ENCODE measurements around the gene MEPCE.

MEPCE gene

DNA sequence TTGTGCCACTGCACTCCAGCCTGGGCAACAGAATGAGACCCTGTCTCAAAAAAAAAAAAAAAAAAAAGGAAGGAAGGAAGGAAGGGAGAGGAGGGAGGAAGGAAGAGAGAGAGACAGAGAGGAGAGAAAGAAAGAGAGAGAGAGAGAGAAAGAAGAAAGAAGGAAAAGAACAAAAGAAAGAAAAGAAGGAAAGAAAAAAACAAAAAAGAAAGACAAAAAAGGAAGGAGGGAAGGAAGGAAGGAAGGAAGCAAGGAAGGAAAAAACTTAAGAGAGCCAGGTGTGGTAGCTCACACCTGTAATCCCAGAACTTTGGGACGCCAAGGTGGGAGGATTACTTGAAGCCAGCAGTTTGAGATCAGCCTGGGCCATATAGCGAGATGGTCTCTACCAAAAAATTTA is 35.2 kb downstream of the MEPCE start:
- TF ChIP-seq, protein P1, sequence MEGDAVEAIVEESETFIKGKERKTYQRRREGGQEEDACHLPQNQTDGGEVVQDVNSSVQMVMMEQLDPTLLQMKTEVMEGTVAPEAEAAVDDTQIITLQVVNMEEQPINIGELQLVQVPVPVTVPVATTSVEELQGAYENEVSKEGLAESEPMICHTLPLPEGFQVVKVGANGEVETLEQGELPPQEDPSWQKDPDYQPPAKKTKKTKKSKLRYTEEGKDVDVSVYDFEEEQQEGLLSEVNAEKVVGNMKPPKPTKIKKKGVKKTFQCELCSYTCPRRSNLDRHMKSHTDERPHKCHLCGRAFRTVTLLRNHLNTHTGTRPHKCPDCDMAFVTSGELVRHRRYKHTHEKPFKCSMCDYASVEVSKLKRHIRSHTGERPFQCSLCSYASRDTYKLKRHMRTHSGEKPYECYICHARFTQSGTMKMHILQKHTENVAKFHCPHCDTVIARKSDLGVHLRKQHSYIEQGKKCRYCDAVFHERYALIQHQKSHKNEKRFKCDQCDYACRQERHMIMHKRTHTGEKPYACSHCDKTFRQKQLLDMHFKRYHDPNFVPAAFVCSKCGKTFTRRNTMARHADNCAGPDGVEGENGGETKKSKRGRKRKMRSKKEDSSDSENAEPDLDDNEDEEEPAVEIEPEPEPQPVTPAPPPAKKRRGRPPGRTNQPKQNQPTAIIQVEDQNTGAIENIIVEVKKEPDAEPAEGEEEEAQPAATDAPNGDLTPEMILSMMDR (IDR thresholded peaks at IDR 0.05; ENCODE audit: low read depth, low read length, missing control alignments), result no peak
- in situ Hi-C loops (cut with HindIII; ENCODE audit: low sequenced_read_pairs), result no loop called here
- DNase-seq (ENCODE audit: low read depth), result no peak

DNA sequence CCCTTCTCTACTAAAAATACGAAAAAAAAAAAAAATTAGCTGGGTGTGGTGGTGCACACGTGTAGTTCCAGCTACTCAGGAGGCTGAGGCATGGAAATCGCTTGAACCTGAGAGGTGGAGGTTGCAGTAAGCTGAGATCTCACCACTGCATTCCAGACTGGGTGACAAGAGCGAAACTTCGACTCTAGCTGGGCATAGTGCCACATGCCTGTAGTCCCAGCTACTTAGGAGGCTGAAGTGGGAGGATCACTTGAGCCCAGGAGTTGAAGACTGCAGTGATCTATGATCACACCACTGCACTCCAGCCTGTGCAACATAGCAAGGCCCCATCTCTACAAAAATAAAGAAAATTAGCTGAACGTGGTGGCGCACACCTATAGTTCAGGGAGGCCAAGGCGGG is 35.7 kb downstream of the MEPCE start:
- TF ChIP-seq, protein P1 (IDR thresholded peaks at IDR 0.05; ENCODE audit: low read depth, low read length, missing control alignments), result no peak
- in situ Hi-C loops (cut with HindIII; ENCODE audit: low sequenced_read_pairs), result no loop called here
- DNase-seq (ENCODE audit: low read depth), result no peak
- H3K4me3 ChIP-seq (ENCODE audit: low read depth, low read length), result no peak overlapping the region

More for the DNA sequence above, 35.2 kb downstream of the MEPCE start:
- no peak overlapping the region for H3K4me3 ChIP-seq (ENCODE audit: low read depth, low read length)

DNA sequence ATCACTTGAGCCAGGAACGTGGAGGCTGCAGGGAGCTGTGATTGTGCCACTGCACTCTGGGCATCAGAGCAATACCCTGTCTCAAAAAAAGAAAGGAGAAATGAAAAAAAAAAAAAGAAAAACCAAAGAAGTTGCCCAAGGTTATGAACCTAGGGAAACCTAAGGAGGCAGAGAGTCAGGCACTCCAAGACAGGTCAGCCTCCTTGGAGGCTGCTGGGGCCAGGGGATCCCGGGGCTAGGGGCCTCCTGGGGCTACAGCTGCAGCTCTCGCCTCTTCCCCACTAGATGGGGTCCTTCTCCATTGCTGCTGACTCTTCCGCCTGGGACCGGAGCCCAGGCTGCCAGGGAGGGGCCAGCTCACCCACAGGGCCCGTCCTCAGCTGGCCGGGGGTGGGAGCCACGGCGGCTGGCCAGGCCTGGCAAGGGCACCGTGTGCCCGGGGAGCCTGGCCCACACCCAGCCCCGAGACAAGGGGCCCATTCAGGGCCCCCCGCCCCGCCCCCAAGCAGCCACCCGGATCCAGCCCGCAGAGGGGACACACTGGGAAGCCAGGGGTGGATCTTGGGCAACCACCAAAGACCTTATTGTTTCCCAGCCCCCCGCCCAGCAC is 36.2 kb downstream of the MEPCE start:
- TF ChIP-seq, protein P1 (IDR thresholded peaks at IDR 0.05; ENCODE audit: low read depth, low read length, missing control alignments), result peak; percentile 77
- H3K4me3 ChIP-seq (ENCODE audit: low read depth, low read length), result no peak overlapping the region
- in situ Hi-C loops (cut with HindIII; ENCODE audit: low sequenced_read_pairs), result no loop called here
- DNase-seq (ENCODE audit: low read depth), result peak; percentile 28

DNA sequence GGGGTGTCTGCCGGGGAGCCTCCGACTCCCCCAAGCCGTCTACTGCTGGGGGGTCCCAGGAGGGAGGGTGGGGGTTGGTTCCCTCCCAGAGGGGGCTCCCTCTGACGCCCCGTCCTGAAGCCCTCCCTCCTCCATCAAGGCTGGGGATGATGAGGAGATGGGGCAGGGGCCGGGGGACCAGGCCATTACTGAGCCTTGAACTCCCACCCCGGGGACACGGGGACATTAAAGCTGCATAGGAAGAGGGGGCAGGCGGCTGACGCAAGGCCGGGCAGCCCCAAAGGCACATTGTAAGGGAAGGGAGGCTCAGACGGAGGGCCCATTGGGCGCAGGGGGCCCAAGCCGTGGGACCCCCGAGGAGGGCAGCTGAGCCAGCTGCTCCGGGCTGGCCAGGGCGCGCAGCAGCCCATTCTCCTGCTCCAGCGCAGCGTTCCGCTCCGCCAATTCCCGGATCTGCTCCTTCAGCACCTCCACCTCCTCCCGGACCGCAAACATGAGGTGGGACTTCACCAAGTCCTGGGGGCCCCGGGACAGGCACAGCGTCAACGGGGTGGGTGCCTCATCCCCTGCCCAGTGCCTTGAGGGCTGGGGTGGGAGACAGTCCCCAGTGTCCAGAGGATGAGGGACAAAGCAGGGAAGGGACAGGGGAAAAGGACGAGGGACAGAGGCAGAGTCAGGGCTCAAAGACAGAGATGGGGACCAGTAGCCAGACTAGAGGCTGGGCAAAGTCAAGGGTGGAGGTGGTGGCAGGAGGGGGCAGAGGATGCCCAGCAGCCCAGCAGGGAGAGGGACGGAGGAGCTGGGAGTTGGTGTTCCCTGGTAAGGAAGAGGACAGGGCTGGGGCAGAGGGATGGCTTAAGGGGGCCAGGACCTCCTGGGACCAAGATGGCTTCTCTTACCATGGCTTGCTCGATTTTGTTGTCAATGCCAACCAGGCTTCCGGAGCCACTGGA is 37.3 kb downstream of the MEPCE start:
- in situ Hi-C loops (cut with HindIII; ENCODE audit: low sequenced_read_pairs), result no loop called here
- DNase-seq (ENCODE audit: low read depth), result no peak
- no peak overlapping the region for H3K4me3 ChIP-seq (ENCODE audit: low read depth, low read length)
- TF ChIP-seq, protein P1 (IDR thresholded peaks at IDR 0.05; ENCODE audit: low read depth, low read length, missing control alignments), result no peak

DNA sequence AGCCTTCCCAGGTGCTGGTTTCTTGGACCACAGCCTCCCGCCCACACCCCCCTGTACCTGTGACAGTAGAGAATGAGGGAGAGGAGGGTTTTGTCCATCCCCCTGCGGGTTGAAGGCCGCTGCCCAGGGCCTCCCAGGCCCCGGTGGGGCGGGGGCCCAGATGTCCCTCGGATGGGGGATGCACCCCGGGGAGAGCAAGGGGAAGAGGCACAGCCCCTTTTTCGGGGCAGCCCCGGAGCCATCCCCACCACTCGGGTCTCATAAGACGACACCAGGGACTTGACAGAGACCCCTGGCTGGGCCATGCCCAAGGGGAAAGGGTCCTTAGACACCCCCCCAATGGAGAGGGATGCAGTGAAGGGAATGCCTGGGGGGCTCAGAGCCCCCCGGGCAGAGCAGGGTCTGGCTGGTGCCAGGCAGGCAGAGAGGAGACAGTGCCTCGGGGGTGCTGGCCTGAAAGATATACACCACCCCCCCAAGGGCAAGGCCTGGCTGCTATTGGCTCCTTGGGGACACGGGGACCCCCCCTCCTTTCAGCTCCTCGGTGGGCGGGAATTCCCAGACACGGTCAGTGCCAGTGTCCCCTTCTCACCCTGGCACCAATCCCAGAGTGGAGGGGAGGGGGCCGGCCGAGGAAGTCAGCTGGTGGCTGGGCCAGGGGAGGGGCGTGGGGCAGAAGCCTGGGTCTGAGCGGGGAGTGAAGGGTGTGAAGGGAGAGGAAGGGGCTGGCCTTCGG is 38.2 kb downstream of the MEPCE start:
- in situ Hi-C loops (cut with HindIII; ENCODE audit: low sequenced_read_pairs), result no loop called here
- TF ChIP-seq, protein P1 (IDR thresholded peaks at IDR 0.05; ENCODE audit: low read depth, low read length, missing control alignments), result no peak
- DNase-seq (ENCODE audit: low read depth), result no peak
- H3K4me3 ChIP-seq (ENCODE audit: low read depth, low read length), result no peak overlapping the region
